ENCODE results near the gene CFAP221. TPM values are rescaled to one million over a fixed set of nuclear protein-coding genes. Genes with fewer than 3 reads are reported as not detected.
A peak's percentile ranks its signal among the peaks of the same experiment; 100 is the strongest.

Gene CFAP221
- total and polyA plus RNA-seq, 2 experiments from 2014 or later = 0.42 to 0.65 TPM

- ATAC-seq (no peak), DNase-seq (ENCODE audit: low spot score) (no peak)
- Histone ChIP-seq H3K4me1 (ENCODE audit: insufficient read depth) (peaks cover 29% of the 10 kb centered on the region), H3K36me3 (ENCODE audit: insufficient read depth) (no peaks in the 10 kb centered on the region), H3K27me3 (ENCODE audit: insufficient read depth) (peaks cover 30% of the 10 kb centered on the region), H4K20me1 (replicated peaks; ENCODE audit: insufficient read depth) (no peaks in the 10 kb centered on the region), H3F3A (replicated peaks; ENCODE audit: low read depth) (peaks cover 6% of the 10 kb centered on the region; the same call in 1 of the 2 replicates), H3K4me2 (no peak overlapping the region), H3K9me2 (ENCODE audit: insufficient read depth) (no peaks in the 10 kb centered on the region), H3K79me2 (replicated peaks; ENCODE audit: insufficient read depth) (no peaks in the 10 kb centered on the region), H2AFZ (peak overlapping the region; percentile 63), H3K4me3 (no peak overlapping the region), H3K27ac (ENCODE audit: low read depth) (no peak overlapping the region)
- H3K9me3 Mint-ChIP-seq = peaks cover under 1% of the 10 kb centered on the region; the same call in 1 of the 3 replicates
- H3K27ac Mint-ChIP-seq = no peak overlapping the region
- TF ChIP-seq ZNF462 (CRISPR knock-in tag; IDR thresholded peaks at IDR 0.05) (no peak), CTCF (conservative IDR thresholded peaks at IDR 0.05; ENCODE audit: low read depth in 2 of 2) (no peak), ETS1 (IDR thresholded peaks at IDR 0.05) (no peak), REST (IDR thresholded peaks at IDR 0.05; ENCODE audit: unreplicated experiment) (no peak), CREB1 (CRISPR knock-in tag; IDR thresholded peaks at IDR 0.05; ENCODE audit: low read depth) (no peak), POLR2AphosphoS5 (IDR thresholded peaks at IDR 0.05; ENCODE audit: low read depth) (no peak), STAT1 (IDR thresholded peaks at IDR 0.05; ENCODE audit: unreplicated experiment) (no peak), ZNF114 (CRISPR knock-in tag; IDR thresholded peaks at IDR 0.05) (no peak), NANOG (IDR thresholded peaks at IDR 0.05; ENCODE audit: borderline replicate concordance) (no peak)
- no peak overlapping the region for H3K4me3 Mint-ChIP-seq
- H3K4me1 Mint-ChIP-seq = peaks cover 27% of the 10 kb centered on the region
- H3K27me3 Mint-ChIP-seq (ENCODE audit: insufficient read depth, low read depth, poor library complexity) = peaks cover 30% of the 10 kb centered on the region
- H3K36me3 Mint-ChIP-seq (ENCODE audit: low read depth) = no peaks in the 10 kb centered on the region; the same call in 2 of the 3 replicates
Observed at GRCh38 chr2:119527999-119528398, 16.2 kb upstream of the CFAP221 start.

Data from GM23338 (cell line).